Vagina (tissue), 2 donors: ENCODE measurements around the gene USF1. TPM values are rescaled to one million over a fixed set of nuclear protein-coding genes. Genes with fewer than 3 reads are reported as not detected.

Experiments used
- DNase-seq, 2 donors: peaks; one replicate each; pipeline ENCODE4 v3.0.0-alpha.2; 2017; ENCODE audit errors: extremely low spot score in 2 of 2
- H3K27ac ChIP-seq: fragments of 200-600 bp; sonication (generic); one replicate; pipeline ENCODE4 v1.5.1; 2019
- H3K27me3 ChIP-seq: fragments of 200-600 bp; sonication (generic); one replicate; pipeline ENCODE4 v1.5.1; 2019
- H3K36me3 ChIP-seq, 2 donors: fragments of 200-600 bp; sonication (generic); one replicate each; pipeline ENCODE4 v1.5.1; 2017 to 2019
- H3K4me1 ChIP-seq: fragments of 200-600 bp; sonication (generic); one replicate; pipeline ENCODE4 v1.5.1; 2019
- H3K4me3 ChIP-seq, 2 donors: fragments of 200-600 bp; sonication (generic); 1 replicate in 1 of 2; 2 replicates in 1 of 2; pipeline ENCODE4 v1.5.1; 2016 to 2019
- H3K9me3 ChIP-seq: fragments of 200-600 bp; sonication (generic); one replicate; pipeline ENCODE4 v1.5.1; 2019
- CTCF ChIP-seq, 3 experiments: fragments of 450-650 bp in 2 of 3; fragments of 200-600 bp in 1 of 3; sonication (generic) in 1 of 3; IDR thresholded peaks; one replicate each; pipeline ENCODE4 v1.5.1; 2017 to 2019; ENCODE audit warnings: antibody characterized with exemption in 3 of 3, mild to moderate bottlenecking in 2 of 3, moderate library complexity in 2 of 3
- POLR2A ChIP-seq, 2 donors: fragments of 450-650 bp; IDR thresholded peaks; one replicate each; pipeline ENCODE4 v1.6.1; 2017; ENCODE audit warnings: antibody characterized with exemption in 2 of 2, mild to moderate bottlenecking in 2 of 2, moderate library complexity in 2 of 2
- POLR2AphosphoS5 ChIP-seq, 2 donors: sonication (generic); formaldehyde crosslinking; IDR thresholded peaks; one replicate each; pipeline ENCODE4 v1.9.0; 2017; ENCODE audit warnings: antibody characterized with exemption in 2 of 2, mild to moderate bottlenecking in 2 of 2, low read depth in 1 of 2; ENCODE audit not compliant: insufficient read depth in 1 of 2
- intact Hi-C: fragments of 100-400 bp; cut with DNase I; formaldehyde crosslinking; loops from one replicate; pipeline ENCODE4 v1.15.1; 2023
- total RNA-seq: library from RNA; depleted of rRNA; stranded (reverse); fragments of >200 nt; gene quantifications from one replicate; pipeline ENCODE4 v1.2.3, GENCODE V29; 2016

Gene USF1
- 39.0 TPM for total RNA-seq

DNA sequence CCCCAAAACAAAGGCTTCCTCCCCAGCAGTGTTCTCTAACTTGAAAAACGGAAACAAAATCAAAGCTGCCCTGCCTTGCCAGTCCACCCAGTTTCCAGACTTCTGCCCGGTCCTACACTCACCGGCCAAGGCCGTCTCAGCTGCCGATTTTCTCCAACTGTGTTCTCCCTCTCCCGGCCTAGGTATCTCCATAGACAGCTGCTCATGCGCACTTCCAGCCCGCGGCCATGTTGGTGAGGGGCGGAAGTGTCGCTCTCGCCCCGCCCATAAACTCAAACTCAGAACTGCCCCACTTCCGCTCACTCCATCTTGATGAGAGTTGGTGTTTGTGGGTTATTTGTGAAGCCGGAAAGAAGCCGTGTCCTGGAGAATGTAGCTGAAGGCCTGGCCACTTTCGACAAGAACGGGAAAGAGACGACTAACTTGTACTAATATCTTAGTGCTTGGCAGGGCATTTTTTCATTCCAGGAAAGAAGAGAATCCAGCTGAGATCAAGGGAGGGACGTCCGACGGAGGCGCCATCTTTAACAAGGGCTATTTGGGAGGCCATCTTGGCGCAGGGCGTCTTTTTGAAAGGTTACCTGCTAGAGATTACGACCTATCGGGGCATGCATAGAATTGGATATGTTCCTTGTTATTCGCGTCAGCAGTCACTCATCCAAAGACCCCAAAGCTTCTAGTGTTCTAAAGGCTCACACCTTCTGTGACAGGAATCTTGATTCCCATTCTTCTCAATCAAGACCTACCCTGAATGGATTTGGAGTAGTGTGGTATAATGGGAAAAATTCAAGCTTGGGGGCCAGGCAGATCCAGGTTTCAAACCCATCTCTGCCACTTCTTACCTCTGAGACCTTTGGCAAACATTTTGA lies at the start of gene USF1:
TSS of gene USF1 (minus strand) at position 242 of the 869 bp plus-strand sequence. CDS start 2,702 bp downstream, outside the sequence.
- intact Hi-C loops: loop anchor here (5.0 kb wide), 1 partner anchor 51 kb away; the partner anchor contains the start of gene KLHDC9
- H3K27ac ChIP-seq: peak within 1 kb of the TSS; percentile 95
- H3K4me3 ChIP-seq: peak within 1 kb of the TSS; percentile 66 to 79
- H3K36me3 ChIP-seq: peaks cover 0 to 23% of the 10 kb centered on the region in 2 donors
- DNase-seq: peak in 1 of 2 donors; percentile 96
- no peaks in the 10 kb centered on the region for H3K27me3 ChIP-seq
- TF ChIP-seq POLR2A (IDR thresholded peaks at IDR 0.05) (peak in 1 of 2 donors; percentile 75), POLR2AphosphoS5 (IDR thresholded peaks at IDR 0.05; ENCODE audit: insufficient read depth in 1 of 2, low read depth in 1 of 2) (peak; percentile 90 to 98), CTCF (IDR thresholded peaks at IDR 0.05) (no peak)
- no peaks in the 10 kb centered on the region for H3K9me3 ChIP-seq
- peaks cover 23% of the 10 kb centered on the region for H3K4me1 ChIP-seq

DNA sequence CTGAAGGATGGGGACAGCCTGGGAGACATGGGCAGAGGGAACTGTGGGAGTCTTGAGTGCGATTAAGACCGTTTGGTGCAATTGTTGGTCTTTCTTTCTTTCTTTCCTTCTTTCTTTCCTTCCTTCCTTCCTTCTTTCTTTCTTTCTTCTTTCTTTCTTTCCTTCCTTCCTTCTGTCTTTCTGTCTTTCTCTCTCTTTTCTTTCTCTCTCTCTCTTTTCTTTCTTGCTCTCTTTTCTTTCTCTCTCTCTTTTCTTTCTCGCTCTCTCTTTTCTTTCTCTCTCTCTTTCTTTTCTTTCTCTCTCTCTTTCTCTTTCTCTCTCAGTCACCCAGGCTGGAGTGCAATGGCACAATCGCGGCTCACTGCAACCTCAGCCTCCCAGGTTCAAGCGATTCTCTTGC lies 49.5 kb upstream of the USF1 start:
- Histone ChIP-seq H3K36me3 (peaks cover 0 to 4% of the 10 kb centered on the region in 2 donors), H3K27me3 (no peaks in the 10 kb centered on the region), H3K9me3 (no peaks in the 10 kb centered on the region), H3K4me1 (peaks cover 16% of the 10 kb centered on the region), H3K27ac (no peak overlapping the region), H3K4me3 (no peak overlapping the region)
- DNase-seq: no peak
- TF ChIP-seq POLR2AphosphoS5 (IDR thresholded peaks at IDR 0.05; ENCODE audit: insufficient read depth in 1 of 2, low read depth in 1 of 2): no peak
- intact Hi-C loops: loop anchor here (5.0 to 10.0 kb wide), 2 partner anchors 48 to 100 kb away; partner anchors contain the start of gene USF1

- no peak for DNase-seq
- TF ChIP-seq POLR2AphosphoS5 (IDR thresholded peaks at IDR 0.05; ENCODE audit: insufficient read depth in 1 of 2, low read depth in 1 of 2) (no peak), POLR2A (IDR thresholded peaks at IDR 0.05) (no peak), CTCF (IDR thresholded peaks at IDR 0.05) (no peak)
- intact Hi-C loops: loop anchor here (10.0 kb wide), 1 partner anchor 100 kb away; no protein-coding TSS in a partner anchor
- peaks cover 16% of the 10 kb centered on the region for H3K4me1 ChIP-seq
- H3K9me3 ChIP-seq: no peaks in the 10 kb centered on the region
- no peak overlapping the region for H3K27ac ChIP-seq
- no peaks in the 10 kb centered on the region for H3K27me3 ChIP-seq
- H3K4me3 ChIP-seq: no peak overlapping the region
- no peaks in the 10 kb centered on the region for H3K36me3 ChIP-seq
These were observed 48.7 kb upstream of the USF1 start for GRCh38 chr1:161094481-161094880.

- Histone ChIP-seq H3K27ac (no peak overlapping the region), H3K9me3 (no peaks in the 10 kb centered on the region), H3K4me3 (no peak overlapping the region), H3K27me3 (no peaks in the 10 kb centered on the region), H3K36me3 (no peaks in the 10 kb centered on the region), H3K4me1 (peaks cover under 1% of the 10 kb centered on the region)
- intact Hi-C loops: loop anchor here (10.0 kb wide), 1 partner anchor 98 kb away; no protein-coding TSS in a partner anchor
- DNase-seq: no peak
- TF ChIP-seq POLR2A (IDR thresholded peaks at IDR 0.05) (no peak), POLR2AphosphoS5 (IDR thresholded peaks at IDR 0.05; ENCODE audit: insufficient read depth in 1 of 2, low read depth in 1 of 2) (peak in 1 of 2 donors; percentile 60), CTCF (IDR thresholded peaks at IDR 0.05) (no peak)
These were observed 46.8 kb upstream of the USF1 start for GRCh38 chr1:161092621-161093028.

DNA sequence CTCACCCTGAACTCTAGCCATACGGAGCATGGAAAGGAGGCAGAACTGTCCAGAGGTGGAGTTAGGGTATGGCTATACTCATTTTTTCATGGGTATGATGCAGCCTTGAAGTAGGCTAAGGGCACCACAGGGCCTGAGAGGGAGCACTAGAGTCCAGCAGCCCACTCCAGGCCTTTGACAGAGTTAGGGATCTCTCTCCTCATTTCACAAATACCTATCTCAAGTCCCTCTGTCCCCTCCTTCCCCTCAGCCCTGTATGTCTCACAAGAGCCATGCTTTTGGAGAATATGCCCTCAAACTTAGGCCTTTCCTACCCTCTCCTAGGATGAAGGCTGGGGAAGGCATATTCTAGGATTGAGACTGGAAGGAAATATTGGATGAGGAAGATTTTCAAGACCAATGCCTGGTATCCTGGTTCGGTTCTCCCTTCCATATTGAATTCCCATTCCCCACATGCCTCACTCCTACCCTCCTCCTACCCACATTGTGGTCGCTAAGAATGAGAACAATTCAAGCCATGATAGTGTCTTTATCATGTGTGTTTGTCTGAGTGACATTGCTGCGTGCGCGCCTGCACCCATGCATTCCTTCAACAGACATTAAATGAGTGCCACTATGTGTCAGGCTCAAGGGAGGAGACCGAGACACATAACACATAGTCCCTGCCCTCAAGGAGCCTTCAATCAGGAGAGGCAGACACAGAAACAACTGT lies 46.2 kb upstream of the USF1 start:
- intact Hi-C loops: loop anchor here (10.0 kb wide), 1 partner anchor 97 kb away; no protein-coding TSS in a partner anchor
- H3K27ac ChIP-seq: peak overlapping the region; percentile 48
- no peaks in the 10 kb centered on the region for H3K4me1 ChIP-seq

More for the DNA sequence above, 46.2 kb upstream of the USF1 start:
- H3K36me3 ChIP-seq: no peaks in the 10 kb centered on the region
- DNase-seq: no peak
- no peak for TF ChIP-seq POLR2AphosphoS5 (IDR thresholded peaks at IDR 0.05; ENCODE audit: insufficient read depth in 1 of 2, low read depth in 1 of 2)
- TF ChIP-seq POLR2A (IDR thresholded peaks at IDR 0.05): no peak
- no peak for TF ChIP-seq CTCF (IDR thresholded peaks at IDR 0.05)
- H3K9me3 ChIP-seq: no peaks in the 10 kb centered on the region
- no peaks in the 10 kb centered on the region for H3K27me3 ChIP-seq
- H3K4me3 ChIP-seq: no peak overlapping the region
